PFSK-1 (cell line): ENCODE measurements around the gene APOF.

Experiments used
- FOXP2 ChIP-seq: optimal IDR thresholded peaks from 2 replicates; pipeline ENCODE3; 2011; ENCODE audit warnings: borderline replicate concordance, control low read depth, inconsistent platforms; ENCODE audit not compliant: insufficient read depth; ENCODE audit errors: extremely low read length, extremely low read depth
- POLR2AphosphoS5 ChIP-seq: IDR thresholded peaks from 2 replicates; pipeline ENCODE4 v1.6.1; 2012; ENCODE audit warnings: low read depth, mild to moderate bottlenecking, control low read depth, low read length, moderate library complexity
- REST ChIP-seq, 2 experiments: IDR thresholded peaks; 2 replicates each; pipeline versions ENCODE4 v1.6.1 to v1.8.0; 2011 to 2012; ENCODE audit warnings: low read depth in 2 of 2, low read length in 2 of 2, control low read depth in 1 of 2, inconsistent platforms in 1 of 2, mild to moderate bottlenecking in 1 of 2, moderate library complexity in 1 of 2; ENCODE audit not compliant: insufficient read depth in 1 of 2
- SIN3A ChIP-seq: IDR thresholded peaks from 2 replicates; pipeline ENCODE4 v1.6.1; 2012; ENCODE audit warnings: mild to moderate bottlenecking, low read length, moderate library complexity, borderline replicate concordance; ENCODE audit not compliant: insufficient read depth
- TAF1 ChIP-seq: IDR thresholded peaks from 2 replicates; pipeline ENCODE4 v1.6.1; 2012; ENCODE audit warnings: low read length, control low read depth, borderline replicate concordance; ENCODE audit not compliant: insufficient read depth

The APOF gene

DNA sequence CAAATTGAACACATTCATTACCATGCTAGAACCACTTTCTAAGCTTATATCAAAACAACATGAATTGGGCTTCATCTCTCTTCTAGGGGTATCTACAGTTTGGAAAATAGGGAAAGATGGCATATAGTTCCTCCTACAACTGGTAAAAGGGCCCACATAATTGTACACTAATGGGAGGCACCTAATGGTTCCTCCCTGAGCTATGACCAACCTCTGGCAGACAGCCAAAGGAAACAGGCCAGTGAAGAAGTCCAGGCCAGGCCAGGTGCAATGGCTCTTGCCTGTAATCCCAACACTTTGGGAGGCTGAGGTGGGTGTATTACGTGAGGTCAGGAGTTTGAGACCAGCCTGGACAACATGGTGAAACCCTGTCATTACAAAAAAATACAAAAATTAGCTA is 23.2 kb upstream of the APOF start:
- TF ChIP-seq POLR2AphosphoS5 = no peak
- TF ChIP-seq TAF1 = no peak
- no peak for TF ChIP-seq SIN3A
- TF ChIP-seq FOXP2 = no peak

DNA sequence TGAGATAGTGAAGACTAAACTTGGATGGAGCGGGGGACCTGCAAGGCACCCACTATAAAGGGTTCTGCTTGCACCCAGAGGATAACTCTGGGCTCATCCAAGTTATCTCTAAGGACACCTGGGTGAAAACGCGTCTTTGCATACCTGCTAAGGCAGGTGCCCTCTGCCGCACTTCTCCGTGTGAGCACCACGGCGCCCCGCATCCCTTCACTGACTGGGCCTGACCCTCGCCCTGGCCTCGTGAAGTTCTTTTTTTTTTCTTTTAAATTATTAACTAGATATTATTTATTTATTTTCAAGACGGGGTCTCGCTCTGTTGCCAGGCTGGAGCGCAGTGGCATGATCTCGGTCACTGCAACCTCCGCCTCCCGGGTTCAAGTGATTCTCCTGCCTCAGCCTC is 20.0 kb upstream of the APOF start:
- TF ChIP-seq FOXP2 (no peak), POLR2AphosphoS5 (no peak), REST (IDR thresholded peaks at IDR 0.05; ENCODE audit: insufficient read depth in 1 of 2, low read depth in 2 of 2, low read length in 2 of 2) (no peak), SIN3A (no peak), TAF1 (no peak)

DNA sequence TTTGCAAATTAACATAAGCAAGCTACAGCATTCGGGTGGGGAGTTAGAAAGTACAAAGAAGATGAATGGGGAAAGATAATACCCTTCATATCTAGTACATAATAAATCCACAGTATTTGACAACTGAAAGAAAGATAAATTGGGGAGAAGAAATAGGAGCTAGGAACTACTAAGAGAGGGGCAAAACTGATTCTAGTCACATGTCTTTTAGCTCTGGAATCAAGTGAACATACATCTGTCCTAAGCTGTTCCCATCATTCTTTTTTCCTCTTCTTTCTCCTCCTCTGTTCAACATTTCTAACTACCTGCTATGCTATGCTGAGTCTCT is 15.3 kb upstream of the APOF start:
- TF ChIP-seq SIN3A (no peak), FOXP2 (no peak), REST (IDR thresholded peaks at IDR 0.05; ENCODE audit: insufficient read depth in 1 of 2, low read depth in 2 of 2, low read length in 2 of 2) (no peak), TAF1 (no peak), POLR2AphosphoS5 (no peak)

DNA sequence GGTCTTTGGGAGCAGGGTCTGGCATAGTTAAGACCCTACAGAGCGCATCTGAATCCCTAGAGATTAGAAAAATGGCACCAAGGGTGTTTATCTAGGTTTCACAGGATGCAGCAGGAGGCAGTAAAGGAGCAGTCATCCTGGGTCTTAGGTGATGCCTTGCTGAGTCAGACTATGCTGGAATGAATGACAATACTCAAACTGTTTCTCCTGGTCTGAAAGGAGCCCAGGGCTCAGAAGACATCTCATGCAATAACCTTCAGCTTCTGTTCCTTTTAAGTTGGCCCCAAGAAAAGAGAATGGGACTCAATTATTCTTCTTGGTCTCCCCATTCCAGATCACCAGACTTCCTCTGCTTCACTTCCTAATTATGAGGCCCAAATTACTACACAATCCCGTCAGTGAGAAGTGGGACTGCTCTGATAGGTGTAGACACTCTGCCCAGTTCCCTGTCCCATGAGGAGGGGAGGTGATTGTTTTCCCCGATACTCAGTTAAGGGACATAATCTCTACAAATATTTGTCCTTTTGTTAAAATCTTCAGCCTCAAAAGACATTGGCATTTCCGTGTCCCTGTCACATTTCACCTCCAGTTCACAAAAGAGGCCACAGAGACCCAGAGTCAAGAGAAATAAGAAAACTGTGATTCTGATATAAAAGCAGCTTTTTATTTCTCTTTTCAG is 14.8 kb upstream of the APOF start:
- TF ChIP-seq FOXP2 (no peak), POLR2AphosphoS5 (no peak), TAF1 (no peak), REST (IDR thresholded peaks at IDR 0.05; ENCODE audit: insufficient read depth in 1 of 2, low read depth in 2 of 2, low read length in 2 of 2) (no peak), SIN3A (no peak)

- TF ChIP-seq REST (IDR thresholded peaks at IDR 0.05; ENCODE audit: insufficient read depth in 1 of 2, low read depth in 2 of 2, low read length in 2 of 2) = no peak
- no peak for TF ChIP-seq SIN3A
- no peak for TF ChIP-seq TAF1
- no peak for TF ChIP-seq POLR2AphosphoS5
- no peak for TF ChIP-seq FOXP2
Observed at GRCh38 chr12:56375598-56376434, 13.2 kb upstream of the APOF start.
